ENCODE results near the gene GPR50.

Gene GPR50

DNA sequence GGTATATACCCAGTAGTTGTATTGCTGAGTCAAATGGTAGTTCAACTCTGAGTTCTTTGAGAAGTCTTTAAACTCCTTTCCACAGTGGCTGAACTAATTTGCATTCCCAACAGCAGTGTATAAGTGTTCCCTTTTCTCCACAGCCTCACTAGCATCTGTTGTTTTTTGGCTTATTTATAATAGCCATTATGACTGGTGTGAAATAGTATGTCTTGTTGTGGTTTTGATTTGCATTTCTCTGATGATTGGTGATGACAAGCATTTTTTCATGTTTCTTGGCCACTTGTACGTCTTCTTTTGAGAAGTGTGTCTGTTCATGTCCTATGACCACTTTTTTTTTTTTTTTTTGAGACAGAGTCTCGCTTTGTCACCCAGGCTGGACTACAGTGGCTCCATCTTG, 30.5 kb downstream of the GPR50 start:
- in situ Hi-C loops (cut with MboI; ENCODE audit: low pct_unique_long_range_greater_than_20kb, low sequenced_read_pairs, unreplicated experiment): no loop called here
- no peak for DNase-seq (ENCODE audit: low spot score)
- TF ChIP-seq CTCF (IDR thresholded peaks at IDR 0.05; ENCODE audit: extremely low read depth, insufficient read depth, missing control alignments): no peak

DNA sequence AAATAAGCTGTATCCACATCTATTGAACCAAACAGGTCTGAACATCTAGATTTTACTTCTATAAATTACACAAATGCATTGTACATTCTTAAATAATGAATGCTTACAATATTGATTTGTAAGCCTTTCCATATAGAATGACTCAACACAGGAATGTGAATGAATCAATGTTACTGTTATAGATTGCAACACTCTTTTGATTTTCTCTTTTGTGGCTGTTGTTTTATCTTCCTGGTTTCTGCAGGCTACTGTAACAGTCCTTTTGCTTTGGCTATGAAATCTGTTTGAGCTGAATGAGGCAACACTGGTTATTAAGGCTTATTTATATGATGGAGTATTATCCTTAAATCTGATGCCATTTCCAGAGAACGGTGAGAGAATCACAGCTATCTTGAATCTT, 49.5 kb downstream of the GPR50 start:
- TF ChIP-seq CTCF (IDR thresholded peaks at IDR 0.05; ENCODE audit: extremely low read depth, insufficient read depth, missing control alignments): no peak
- DNase-seq (ENCODE audit: low spot score): no peak
- in situ Hi-C loops (cut with MboI; ENCODE audit: low pct_unique_long_range_greater_than_20kb, low sequenced_read_pairs, unreplicated experiment): no loop called here

- no peak for DNase-seq (ENCODE audit: low spot score)
- in situ Hi-C loops (cut with MboI; ENCODE audit: low pct_unique_long_range_greater_than_20kb, low sequenced_read_pairs, unreplicated experiment): no loop called here
Observed at GRCh38 chrX:151226941-151227340, 50.6 kb downstream of the GPR50 start.

GRCh38 chrX:151227627-151228026, 51.2 kb downstream of the GPR50 start:
- in situ Hi-C loops (cut with MboI; ENCODE audit: low pct_unique_long_range_greater_than_20kb, low sequenced_read_pairs, unreplicated experiment): no loop called here
- no peak for DNase-seq (ENCODE audit: low spot score)
- TF ChIP-seq CTCF (IDR thresholded peaks at IDR 0.05; ENCODE audit: extremely low read depth, insufficient read depth, missing control alignments): no peak

More at GRCh38 chrX:151226941-151227340, 50.6 kb downstream of the GPR50 start:
- TF ChIP-seq CTCF (IDR thresholded peaks at IDR 0.05; ENCODE audit: extremely low read depth, insufficient read depth, missing control alignments): no peak

DNA sequence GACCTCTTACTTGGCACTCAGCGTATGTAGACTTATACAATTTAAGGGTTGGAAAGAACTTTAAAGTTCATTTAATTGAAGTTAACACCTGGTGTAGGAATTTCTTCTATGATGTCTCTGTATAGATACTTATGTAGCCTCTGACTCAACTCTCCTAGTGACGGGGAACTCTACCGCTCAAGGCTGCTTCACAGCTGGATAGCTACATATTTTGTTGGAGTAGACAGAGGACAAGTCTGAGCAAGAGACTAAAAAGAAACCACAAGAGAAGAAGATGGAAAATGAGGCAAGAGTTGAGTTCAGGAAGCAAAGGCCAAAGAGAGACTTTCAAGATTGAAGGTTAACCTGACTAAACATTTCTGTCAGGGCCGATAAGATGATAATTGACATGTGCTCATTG, 52.6 kb downstream of the GPR50 start:
- in situ Hi-C loops (cut with MboI; ENCODE audit: low pct_unique_long_range_greater_than_20kb, low sequenced_read_pairs, unreplicated experiment): no loop called here
- no peak for DNase-seq (ENCODE audit: low spot score)
- no peak for TF ChIP-seq CTCF (IDR thresholded peaks at IDR 0.05; ENCODE audit: extremely low read depth, insufficient read depth, missing control alignments)
